B cell (primary cell): ENCODE data around the gene RAN. TPM values are rescaled to one million over a fixed set of nuclear protein-coding genes. Genes with fewer than 3 reads are reported as not detected.

Experiments
- ATAC-seq: fragments of 200-7000 bp; cut with Tn5 transposase; one replicate; pipeline ENCODE4 v1.10.0; 2021; ENCODE audit warnings: low read depth, mild to moderate bottlenecking, moderate number of reproducible peaks, moderate library complexity
- CTCF ChIA-PET: fragments of 350-600 bp; sonication (Branson Sonifier 250); formaldehyde crosslinking; loops from one replicate; lab custom pipeline; 2021; ENCODE audit warnings: antibody characterized with exemption, inconsistent platforms; lab: Charles Lee
- POLR2A ChIA-PET: fragments of 350-600 bp; sonication (Branson Sonifier 250); formaldehyde crosslinking; loops from one replicate; lab custom pipeline; 2021; ENCODE audit warnings: antibody characterized with exemption; lab: Charles Lee
- DNase-seq: peaks from one replicate; pipeline ENCODE4 v3.0.0; 2013
- H2AFZ ChIP-seq: 2 replicates; pipeline ENCODE4 v1.6.1; 2012; ENCODE audit warnings: mild to moderate bottlenecking, low read depth, low read length; ENCODE audit not compliant: insufficient read depth, poor library complexity, severe bottlenecking
- H3K27ac ChIP-seq, 2 donors: 1 replicate in 1 of 2; 2 replicates in 1 of 2; pipeline ENCODE4 v1.5.1; 2012 to 2013; ENCODE audit warnings: low read length in 2 of 2, mild to moderate bottlenecking in 2 of 2, moderate library complexity in 1 of 2
- H3K27me3 ChIP-seq, 4 experiments: fragments of 200-600 bp in 1 of 4; sonication (generic) in 1 of 4; replicated peaks in 1 of 4; 1 replicate in 2 of 4; 2 replicates in 2 of 4; pipeline versions ENCODE4 v1.6.1 to v1.7.0; 2013 to 2016; ENCODE audit warnings: low read length in 3 of 4, mild to moderate bottlenecking in 2 of 4, mixed read lengths in 1 of 4, moderate library complexity in 1 of 4; ENCODE audit not compliant: insufficient read depth in 4 of 4, control insufficient read depth in 3 of 4; ENCODE audit errors: control extremely low read depth in 1 of 4
- H3K36me3 ChIP-seq, 2 experiments: replicated peaks in 1 of 2; 1 replicate in 1 of 2; 2 replicates in 1 of 2; pipeline versions ENCODE4 v1.6.1 to v1.7.1; 2013; ENCODE audit warnings: low read length in 1 of 2; ENCODE audit not compliant: insufficient read depth in 2 of 2, control insufficient read depth in 1 of 2; ENCODE audit errors: control extremely low read depth in 1 of 2, extremely low read depth in 1 of 2
- H3K4me1 ChIP-seq, 2 donors: fragments of 200-600 bp in 1 of 2; sonication (generic) in 1 of 2; 1 replicate in 1 of 2; 2 replicates in 1 of 2; pipeline versions ENCODE4 v1.5.1 to v1.6.1; 2013 to 2017; ENCODE audit warnings: low read length in 2 of 2; ENCODE audit not compliant: control insufficient read depth in 2 of 2, insufficient read depth in 2 of 2
- H3K4me2 ChIP-seq: replicated peaks from 2 replicates; pipeline ENCODE3; 2012; ENCODE audit warnings: mild to moderate bottlenecking, low read depth, low read length; ENCODE audit not compliant: poor library complexity, severe bottlenecking
- H3K4me3 ChIP-seq, 5 experiments: fragments of 200-600 bp in 1 of 5; sonication (generic) in 1 of 5; 1 replicate in 3 of 5; 2 replicates in 2 of 5; pipeline versions ENCODE4 v1.5.1 to v1.7.0; 2011 to 2016; ENCODE audit warnings: low read length in 4 of 5, mild to moderate bottlenecking in 4 of 5, low read depth in 2 of 5, control low read depth in 1 of 5, moderate library complexity in 1 of 5; ENCODE audit not compliant: insufficient read depth in 1 of 5; ENCODE audit errors: control extremely low read depth in 1 of 5, extremely low read depth in 1 of 5
- H3K79me2 ChIP-seq: fragments of 200-600 bp; sonication (generic); one replicate; pipeline ENCODE4 v1.6.0; 2016; ENCODE audit warnings: low read length; ENCODE audit not compliant: control insufficient read depth, insufficient read depth
- H3K9ac ChIP-seq: fragments of 200-600 bp; sonication (generic); 2 replicates; pipeline ENCODE4 v1.6.1; 2017; ENCODE audit warnings: mild to moderate bottlenecking, low read length, moderate library complexity
- H3K9me3 ChIP-seq, 3 donors: one replicate each; pipeline versions ENCODE4 v1.6.1 to v1.7.1; 2013; ENCODE audit warnings: low read length in 2 of 3; ENCODE audit not compliant: control insufficient read depth in 2 of 3, insufficient read depth in 1 of 3; ENCODE audit errors: control extremely low read depth in 1 of 3
- H4K20me1 ChIP-seq: 2 replicates; pipeline ENCODE4 v1.6.0; 2012; ENCODE audit warnings: mild to moderate bottlenecking, low read length; ENCODE audit not compliant: insufficient read depth, control insufficient read depth, poor library complexity, severe bottlenecking
- H3K27ac Mint-ChIP-seq: one replicate; pipeline ENCODE4 v1.8.0; 2021; ENCODE audit warnings: mixed read lengths
- H3K27me3 Mint-ChIP-seq: one replicate; pipeline ENCODE4 v1.8.0; 2021; ENCODE audit warnings: mixed read lengths
- H3K4me1 Mint-ChIP-seq: one replicate; pipeline ENCODE4 v1.8.0; 2021; ENCODE audit warnings: mixed read lengths
- H3K4me3 Mint-ChIP-seq: one replicate; pipeline ENCODE4 v1.8.0; 2021; ENCODE audit warnings: mixed read lengths
- H3K9me3 Mint-ChIP-seq: one replicate; pipeline ENCODE4 v1.8.0; 2022; ENCODE audit warnings: mixed read lengths; ENCODE audit not compliant: insufficient read depth
- EZH2 ChIP-seq: IDR thresholded peaks from 2 replicates; pipeline ENCODE4 v1.6.1; 2012; ENCODE audit warnings: borderline replicate concordance, low read depth, mild to moderate bottlenecking, moderate library complexity, low read length; ENCODE audit not compliant: insufficient read depth, poor library complexity, severe bottlenecking
- WGBS: methylation state at CpG from one replicate; pipeline ENCODE4 v1.1.5; 2013; ENCODE audit warnings: missing lambda C conversion rate; ENCODE audit not compliant: insufficient coverage; 5-methylcytosine and 5-hydroxymethylcytosine counted together
- intact Hi-C: fragments of 100-400 bp; cut with micrococcal nuclease; formaldehyde crosslinking; loops from one replicate; pipeline ENCODE4 v1.10.0; 2022
- polyA plus RNA-seq: library from polyadenylated mRNA; depleted of rRNA; stranded (reverse); fragments of >200 nt; gene quantifications from 2 replicates; pipeline ENCODE4 v1.2.3, GENCODE V29; 2012
- total RNA-seq, 2 donors: library from RNA; stranded (reverse); fragments of 120-200 nt in 1 of 2; gene quantifications; 1 replicate in 1 of 2; 2 replicates in 1 of 2; pipeline versions ENCODE4 v1.2.3 to v1.2.4, GENCODE V29; 2013 to 2022
- TF ChIP-seq, protein P1 (sequence below): fragments of 200-600 bp; IDR thresholded peaks from one replicate; pipeline ENCODE4 v1.8.0; 2022; ENCODE audit warnings: antibody characterized with exemption, mild to moderate bottlenecking

RAN gene
- total and polyA plus RNA-seq, 2 donors (not counting 1 experiment from before 2014, with no cell fraction given): 298 to 339 TPM

DNA sequence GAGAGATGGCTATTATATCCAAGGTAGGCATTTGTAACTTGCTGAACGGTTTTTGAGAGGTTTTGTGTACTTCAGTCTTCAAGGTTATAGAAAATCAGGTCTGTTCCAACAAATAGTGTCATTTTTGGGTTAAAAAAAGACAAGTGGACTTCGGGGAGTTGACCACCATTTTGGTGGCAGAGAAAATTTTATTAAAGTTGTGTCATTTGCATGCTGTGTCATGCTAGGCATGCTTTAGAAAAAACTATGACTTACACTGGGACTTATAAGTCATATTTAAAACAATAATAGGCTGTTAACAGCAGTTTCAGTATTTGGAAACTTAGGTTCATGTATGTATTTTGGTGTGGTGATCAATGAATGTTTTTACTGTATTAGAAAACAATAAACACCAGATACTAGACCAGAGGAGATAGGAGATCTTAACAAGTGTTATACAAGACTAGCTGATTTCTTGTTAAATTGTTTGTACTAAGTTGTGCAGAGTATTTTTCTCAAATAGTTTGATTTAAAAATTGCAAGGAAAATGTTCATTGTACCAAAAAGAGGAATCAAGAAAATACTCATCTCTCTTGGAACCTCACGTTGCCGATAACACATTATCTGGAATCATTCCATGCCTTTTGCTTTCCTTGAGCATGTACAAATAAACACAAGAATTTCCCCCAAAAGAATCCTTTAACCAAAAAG lies 1.4 kb downstream of the RAN start:
- POLR2A ChIA-PET: no interaction called here
- H3K27ac ChIP-seq: peak overlapping the region; percentile 45 to 83
- H3K36me3 ChIP-seq: peaks cover 15 to 38% of the 10 kb centered on the region in 2 experiments
- intact Hi-C loops: loop anchor here (5.0 to 10.0 kb wide), 4 partner anchors 58 to 1212 kb away; partner anchors contain the start of gene PUS1
- H3K79me2 ChIP-seq: peaks cover 30% of the 10 kb centered on the region
- peaks cover 41% of the 10 kb centered on the region for H3K4me1 Mint-ChIP-seq
- H2AFZ ChIP-seq: no peak overlapping the region
- peak overlapping the region; percentile 51 to 81 (median 73) for H3K4me3 ChIP-seq
- peak overlapping the region; percentile 96 for H3K4me3 Mint-ChIP-seq
- peak overlapping the region; percentile 91 for H3K4me2 ChIP-seq
- peaks cover 23 to 26% of the 10 kb centered on the region in 2 donors for H3K4me1 ChIP-seq
- TF ChIP-seq, protein P1, sequence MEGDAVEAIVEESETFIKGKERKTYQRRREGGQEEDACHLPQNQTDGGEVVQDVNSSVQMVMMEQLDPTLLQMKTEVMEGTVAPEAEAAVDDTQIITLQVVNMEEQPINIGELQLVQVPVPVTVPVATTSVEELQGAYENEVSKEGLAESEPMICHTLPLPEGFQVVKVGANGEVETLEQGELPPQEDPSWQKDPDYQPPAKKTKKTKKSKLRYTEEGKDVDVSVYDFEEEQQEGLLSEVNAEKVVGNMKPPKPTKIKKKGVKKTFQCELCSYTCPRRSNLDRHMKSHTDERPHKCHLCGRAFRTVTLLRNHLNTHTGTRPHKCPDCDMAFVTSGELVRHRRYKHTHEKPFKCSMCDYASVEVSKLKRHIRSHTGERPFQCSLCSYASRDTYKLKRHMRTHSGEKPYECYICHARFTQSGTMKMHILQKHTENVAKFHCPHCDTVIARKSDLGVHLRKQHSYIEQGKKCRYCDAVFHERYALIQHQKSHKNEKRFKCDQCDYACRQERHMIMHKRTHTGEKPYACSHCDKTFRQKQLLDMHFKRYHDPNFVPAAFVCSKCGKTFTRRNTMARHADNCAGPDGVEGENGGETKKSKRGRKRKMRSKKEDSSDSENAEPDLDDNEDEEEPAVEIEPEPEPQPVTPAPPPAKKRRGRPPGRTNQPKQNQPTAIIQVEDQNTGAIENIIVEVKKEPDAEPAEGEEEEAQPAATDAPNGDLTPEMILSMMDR: no peak
- TF ChIP-seq EZH2: no peak
- no peaks in the 10 kb centered on the region for H3K27me3 ChIP-seq
- peak overlapping the region; percentile 69 for H3K9ac ChIP-seq
- peaks cover 24% of the 10 kb centered on the region for H4K20me1 ChIP-seq
- H3K9me3 ChIP-seq: peaks cover 0 to 3% (median 0%) of the 10 kb centered on the region in 3 donors
- CTCF ChIA-PET: no interaction called here
- DNase-seq (no peak), ATAC-seq (no peak)
- no peaks in the 10 kb centered on the region for H3K27me3 Mint-ChIP-seq
- whole genome bisulfite sequencing: 37% methylated on average over 2 of the region's 4 CpGs
- peak overlapping the region; percentile 92 for H3K27ac Mint-ChIP-seq
- no peaks in the 10 kb centered on the region for H3K9me3 Mint-ChIP-seq

DNA sequence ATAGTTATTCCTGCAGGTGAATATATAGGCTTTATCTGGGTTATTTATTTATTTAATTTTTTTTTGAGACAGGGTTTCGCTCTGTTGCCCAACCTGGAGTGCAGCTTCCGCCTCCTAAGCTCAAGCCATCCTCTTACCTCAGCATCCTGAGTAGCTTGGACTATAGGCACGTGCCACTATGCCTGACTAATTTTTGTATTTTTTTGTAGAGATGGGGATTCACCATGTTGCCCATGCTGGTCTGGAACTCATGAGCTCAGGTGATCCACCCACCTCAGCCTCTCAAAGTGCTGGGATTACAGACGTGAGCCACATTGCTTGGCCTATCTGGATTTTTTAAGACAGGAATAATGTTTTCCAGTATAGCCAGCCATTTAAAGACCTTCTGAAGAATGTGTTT lies 2.0 kb downstream of the RAN start:
- Mint-ChIP-seq H3K4me1 (peaks cover 45% of the 10 kb centered on the region), H3K4me3 (peak overlapping the region; percentile 96), H3K9me3 (no peaks in the 10 kb centered on the region), H3K27ac (peak overlapping the region; percentile 78), H3K27me3 (no peaks in the 10 kb centered on the region)
- intact Hi-C loops: loop anchor here (5.0 to 10.0 kb wide), 4 partner anchors 59 to 1211 kb away; partner anchors contain the start of gene PUS1
- ATAC-seq: no peak
- WGBS: no CpG with 5 or more reads among the region's 4 CpGs
- POLR2A ChIA-PET: no interaction called here
- Histone ChIP-seq H3K27me3 (no peaks in the 10 kb centered on the region), H3K4me1 (peaks cover 23 to 30% of the 10 kb centered on the region in 2 donors), H3K27ac (peak overlapping the region in 1 of 2 donors; percentile 47), H3K79me2 (peaks cover 30% of the 10 kb centered on the region), H3K4me3 (no peak overlapping the region), H3K9me3 (peaks cover 0 to 3% (median 0%) of the 10 kb centered on the region in 3 donors), H3K4me2 (peak overlapping the region; percentile 91), H3K36me3 (peaks cover 15 to 38% of the 10 kb centered on the region in 2 experiments), H2AFZ (no peak overlapping the region), H4K20me1 (peaks cover 24% of the 10 kb centered on the region), H3K9ac (no peak overlapping the region)
- CTCF ChIA-PET: no interaction called here
- no peak for DNase-seq
- TF ChIP-seq, protein P1: no peak
- TF ChIP-seq EZH2: no peak
